Activated CD4-positive, alpha-beta T cell treated with anti-CD3 and anti-CD28 coated beads, Interleukin-2, amount 50 U/mL, for 24 hours (primary cell): ENCODE measurements around the gene TEX14.

Experiments used
- DNase-seq, 2 donors: peaks; one replicate each; pipeline ENCODE4 v3.0.0-alpha.2; 2020; ENCODE audit warnings: low read depth in 1 of 2, low spot score in 1 of 2

The TEX14 gene

GRCh38 chr17:58691701-58692238 lies at the start of gene TEX14:
TSS of gene TEX14 (minus strand) at chr17:58692045. CDS start at chr17:58652001, 40,044 bp downstream.
- DNase-seq = no peak

GRCh38 chr17:58741121-58741625 lies 49.3 kb upstream of the TEX14 start:
- no peak for DNase-seq

GRCh38 chr17:58734811-58735210 lies 43.0 kb upstream of the TEX14 start:
- no peak for DNase-seq

GRCh38 chr17:58734040-58734439 lies 42.2 kb upstream of the TEX14 start:
- no peak for DNase-seq

GRCh38 chr17:58730937-58731336 lies 39.1 kb upstream of the TEX14 start:
- DNase-seq = no peak

- no peak for DNase-seq
Measured at GRCh38 chr17:58728798-58729197, 37.0 kb upstream of the TEX14 start.

GRCh38 chr17:58722696-58723095 lies 30.9 kb upstream of the TEX14 start:
- DNase-seq = no peak

GRCh38 chr17:58722274-58722673 lies 30.4 kb upstream of the TEX14 start:
- no peak for DNase-seq

GRCh38 chr17:58710948-58711552 lies 19.2 kb upstream of the TEX14 start:
- peak in 1 of 2 donors; percentile 41 for DNase-seq

GRCh38 chr17:58706351-58707140 lies 14.7 kb upstream of the TEX14 start:
- no peak for DNase-seq

- DNase-seq = no peak
Measured at GRCh38 chr17:58703916-58704286, 12.1 kb upstream of the TEX14 start.

GRCh38 chr17:58703137-58703915 lies 11.5 kb upstream of the TEX14 start:
- DNase-seq = no peak

GRCh38 chr17:58702708-58703107 lies 10.9 kb upstream of the TEX14 start:
- no peak for DNase-seq

GRCh38 chr17:58702045-58702476 lies 10.2 kb upstream of the TEX14 start:
- DNase-seq = no peak

GRCh38 chr17:58699771-58700170 lies 7.9 kb upstream of the TEX14 start:
- no peak for DNase-seq

GRCh38 chr17:58694826-58695225 lies 3.0 kb upstream of the TEX14 start:
- DNase-seq = no peak

- DNase-seq = no peak
Measured at GRCh38 chr17:58694302-58694701, 2.5 kb upstream of the TEX14 start.

- no peak for DNase-seq
Measured at GRCh38 chr17:58693751-58694150, 1.9 kb upstream of the TEX14 start.

- no peak for DNase-seq
Measured at GRCh38 chr17:58693208-58693607, 1.4 kb upstream of the TEX14 start.

- peak; percentile 78 to 82 for DNase-seq
Measured at GRCh38 chr17:58692239-58693055, 602 bp upstream of the TEX14 start, which contains the start of gene RAD51C. TSS of gene RAD51C (plus strand) at chr17:58692602. CDS start at chr17:58692644, 42 bp downstream.
